PFSK-1 (cell line): Measurements from ENCODE around the gene LILRB5.

Experiments used
- FOXP2 ChIP-seq: optimal IDR thresholded peaks from 2 replicates; pipeline ENCODE3; 2011; ENCODE audit warnings: borderline replicate concordance, control low read depth, inconsistent platforms; ENCODE audit not compliant: insufficient read depth; ENCODE audit errors: extremely low read length, extremely low read depth
- POLR2AphosphoS5 ChIP-seq: IDR thresholded peaks from 2 replicates; pipeline ENCODE4 v1.6.1; 2012; ENCODE audit warnings: low read depth, mild to moderate bottlenecking, control low read depth, low read length, moderate library complexity
- SIN3A ChIP-seq: IDR thresholded peaks from 2 replicates; pipeline ENCODE4 v1.6.1; 2012; ENCODE audit warnings: mild to moderate bottlenecking, low read length, moderate library complexity, borderline replicate concordance; ENCODE audit not compliant: insufficient read depth
- TAF1 ChIP-seq: IDR thresholded peaks from 2 replicates; pipeline ENCODE4 v1.6.1; 2012; ENCODE audit warnings: low read length, control low read depth, borderline replicate concordance; ENCODE audit not compliant: insufficient read depth
- TF ChIP-seq, protein P1 (sequence below), 2 experiments: IDR thresholded peaks; 2 replicates each; pipeline versions ENCODE4 v1.6.1 to v1.8.0; 2011 to 2012; ENCODE audit warnings: low read depth in 2 of 2, low read length in 2 of 2, control low read depth in 1 of 2, inconsistent platforms in 1 of 2, mild to moderate bottlenecking in 1 of 2, moderate library complexity in 1 of 2; ENCODE audit not compliant: insufficient read depth in 1 of 2

LILRB5 gene

DNA sequence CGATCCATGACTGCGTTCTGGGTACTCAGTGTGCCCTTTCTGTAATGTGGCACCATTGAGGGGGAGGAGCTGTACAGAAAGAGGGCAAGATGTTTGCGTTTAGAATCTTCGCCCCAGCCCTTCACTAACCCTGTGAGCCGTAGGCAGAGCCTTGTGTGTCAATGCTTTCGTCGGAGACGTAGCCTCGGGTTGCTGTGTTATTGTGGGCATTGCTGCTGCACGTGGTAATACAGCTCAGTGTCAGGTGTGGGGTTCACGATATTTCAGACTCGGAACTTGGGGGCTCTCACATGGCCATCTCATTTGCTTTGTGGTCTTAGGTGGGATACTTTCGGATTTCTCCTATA, 50.3 kb downstream of the LILRB5 start:
- TF ChIP-seq TAF1 (no peak), POLR2AphosphoS5 (no peak), SIN3A (no peak), FOXP2 (no peak)
- TF ChIP-seq, protein P1, sequence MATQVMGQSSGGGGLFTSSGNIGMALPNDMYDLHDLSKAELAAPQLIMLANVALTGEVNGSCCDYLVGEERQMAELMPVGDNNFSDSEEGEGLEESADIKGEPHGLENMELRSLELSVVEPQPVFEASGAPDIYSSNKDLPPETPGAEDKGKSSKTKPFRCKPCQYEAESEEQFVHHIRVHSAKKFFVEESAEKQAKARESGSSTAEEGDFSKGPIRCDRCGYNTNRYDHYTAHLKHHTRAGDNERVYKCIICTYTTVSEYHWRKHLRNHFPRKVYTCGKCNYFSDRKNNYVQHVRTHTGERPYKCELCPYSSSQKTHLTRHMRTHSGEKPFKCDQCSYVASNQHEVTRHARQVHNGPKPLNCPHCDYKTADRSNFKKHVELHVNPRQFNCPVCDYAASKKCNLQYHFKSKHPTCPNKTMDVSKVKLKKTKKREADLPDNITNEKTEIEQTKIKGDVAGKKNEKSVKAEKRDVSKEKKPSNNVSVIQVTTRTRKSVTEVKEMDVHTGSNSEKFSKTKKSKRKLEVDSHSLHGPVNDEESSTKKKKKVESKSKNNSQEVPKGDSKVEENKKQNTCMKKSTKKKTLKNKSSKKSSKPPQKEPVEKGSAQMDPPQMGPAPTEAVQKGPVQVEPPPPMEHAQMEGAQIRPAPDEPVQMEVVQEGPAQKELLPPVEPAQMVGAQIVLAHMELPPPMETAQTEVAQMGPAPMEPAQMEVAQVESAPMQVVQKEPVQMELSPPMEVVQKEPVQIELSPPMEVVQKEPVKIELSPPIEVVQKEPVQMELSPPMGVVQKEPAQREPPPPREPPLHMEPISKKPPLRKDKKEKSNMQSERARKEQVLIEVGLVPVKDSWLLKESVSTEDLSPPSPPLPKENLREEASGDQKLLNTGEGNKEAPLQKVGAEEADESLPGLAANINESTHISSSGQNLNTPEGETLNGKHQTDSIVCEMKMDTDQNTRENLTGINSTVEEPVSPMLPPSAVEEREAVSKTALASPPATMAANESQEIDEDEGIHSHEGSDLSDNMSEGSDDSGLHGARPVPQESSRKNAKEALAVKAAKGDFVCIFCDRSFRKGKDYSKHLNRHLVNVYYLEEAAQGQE (IDR thresholded peaks at IDR 0.05; ENCODE audit: insufficient read depth in 1 of 2, low read depth in 2 of 2, low read length in 2 of 2) = no peak

GRCh38 chr19:54206030-54206830, 50.8 kb downstream of the LILRB5 start:
- TF ChIP-seq SIN3A (no peak), POLR2AphosphoS5 (no peak), FOXP2 (no peak), TAF1 (no peak)
- TF ChIP-seq, protein P1 (IDR thresholded peaks at IDR 0.05; ENCODE audit: insufficient read depth in 1 of 2, low read depth in 2 of 2, low read length in 2 of 2) = no peak

GRCh38 chr19:54204767-54205468, 52.2 kb downstream of the LILRB5 start:
- TF ChIP-seq POLR2AphosphoS5 = no peak
- TF ChIP-seq FOXP2 = no peak
- no peak for TF ChIP-seq SIN3A
- TF ChIP-seq TAF1 = no peak
- TF ChIP-seq, protein P1 (IDR thresholded peaks at IDR 0.05; ENCODE audit: insufficient read depth in 1 of 2, low read depth in 2 of 2, low read length in 2 of 2) = no peak

GRCh38 chr19:54203151-54203611, 53.9 kb downstream of the LILRB5 start:
- TF ChIP-seq SIN3A (no peak), TAF1 (no peak), POLR2AphosphoS5 (no peak), FOXP2 (no peak)
- TF ChIP-seq, protein P1 (IDR thresholded peaks at IDR 0.05; ENCODE audit: insufficient read depth in 1 of 2, low read depth in 2 of 2, low read length in 2 of 2) = no peak
